ENCODE results near the gene ADPRS.

Gene ADPRS

GRCh38 chr1:36087233-36088123 lies 1.2 kb upstream of the ADPRS start:
- H3K4me3 ChIP-seq (ENCODE audit: low read depth, low read length), result no peak overlapping the region
- TF ChIP-seq CTCF (IDR thresholded peaks at IDR 0.05; ENCODE audit: borderline replicate concordance, insufficient read depth, low read depth, low read length), result no peak

- no peak for TF ChIP-seq CTCF (IDR thresholded peaks at IDR 0.05; ENCODE audit: borderline replicate concordance, insufficient read depth, low read depth, low read length)
These were observed 471 bp upstream of the ADPRS start for GRCh38 chr1:36088265-36088576.

GRCh38 chr1:36089393-36090121 lies 865 bp downstream of the ADPRS start:
- no peak for TF ChIP-seq CTCF (IDR thresholded peaks at IDR 0.05; ENCODE audit: borderline replicate concordance, insufficient read depth, low read depth, low read length)
- H3K4me3 ChIP-seq (ENCODE audit: low read depth, low read length), result peak overlapping the region; percentile 84

More at GRCh38 chr1:36088265-36088576, 471 bp upstream of the ADPRS start:
- peak overlapping the region; percentile 84 for H3K4me3 ChIP-seq (ENCODE audit: low read depth, low read length)

- no peak overlapping the region for H3K4me3 ChIP-seq (ENCODE audit: low read depth, low read length)
- no peak for TF ChIP-seq CTCF (IDR thresholded peaks at IDR 0.05; ENCODE audit: borderline replicate concordance, insufficient read depth, low read depth, low read length)
These were observed 2.4 kb downstream of the ADPRS start for GRCh38 chr1:36091141-36091540.

- TF ChIP-seq CTCF (IDR thresholded peaks at IDR 0.05; ENCODE audit: borderline replicate concordance, insufficient read depth, low read depth, low read length), result no peak
- H3K4me3 ChIP-seq (ENCODE audit: low read depth, low read length), result no peak overlapping the region
These were observed 3.0 kb downstream of the ADPRS start for GRCh38 chr1:36091698-36092097.

- H3K4me3 ChIP-seq (ENCODE audit: low read depth, low read length), result no peak overlapping the region
- no peak for TF ChIP-seq CTCF (IDR thresholded peaks at IDR 0.05; ENCODE audit: borderline replicate concordance, insufficient read depth, low read depth, low read length)
These were observed 3.6 kb downstream of the ADPRS start for GRCh38 chr1:36092166-36092797.

Measured in GM12875 (cell line).